ENCODE measurements around the gene ARRDC2. TPM values are rescaled to one million over a fixed set of nuclear protein-coding genes. Genes with fewer than 3 reads are reported as not detected.

ARRDC2 gene
- total and polyA plus RNA-seq, 2 experiments from 2014 or later = 5.7 to 19.7 TPM

DNA sequence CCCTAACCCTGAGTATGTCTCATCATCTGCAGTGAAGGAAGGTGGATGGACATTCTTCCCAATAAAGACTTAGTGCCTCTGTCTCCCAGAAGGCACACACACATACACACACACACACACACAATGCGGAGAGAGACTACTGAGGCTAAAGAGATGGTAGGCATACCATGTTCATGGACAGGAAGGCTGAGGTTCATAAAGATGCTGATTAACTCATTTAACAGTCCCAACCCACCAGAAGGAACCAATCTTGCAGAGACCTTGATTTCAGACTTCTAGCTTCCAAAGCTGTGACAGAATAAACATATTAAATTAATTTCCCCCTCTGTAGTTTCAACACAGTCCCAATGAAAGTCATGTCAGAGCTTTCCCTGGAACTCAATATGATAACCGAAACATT, 33.1 kb downstream of the ARRDC2 start:
- no peaks in the 10 kb centered on the region for H3K36me3 ChIP-seq (ENCODE audit: low read depth)
- H3K79me2 ChIP-seq (ENCODE audit: insufficient read depth) = no peaks in the 10 kb centered on the region
- H3F3A ChIP-seq (ENCODE audit: insufficient read depth) = peaks cover 10% of the 10 kb centered on the region
- 53 to 61% methylated on average over 2 of the region's 2 CpGs for WGBS, 2 experiments (ENCODE audit: low coverage in 1 of 2, low lambda C conversion rate in 2 of 2, missing lambda C conversion rate in 2 of 2)
- H2AFZ ChIP-seq = no peak overlapping the region
- H3K9me2 ChIP-seq (ENCODE audit: insufficient read depth) = no peaks in the 10 kb centered on the region
- no peak overlapping the region for H3K4me3 ChIP-seq
- in situ Hi-C loops (cut with MboI) = no loop called here
- no peak for DNase-seq
- no peaks in the 10 kb centered on the region for H3K9me3 ChIP-seq (ENCODE audit: low read depth)
- no peaks in the 10 kb centered on the region for H4K20me1 ChIP-seq (ENCODE audit: insufficient read depth)
- no peak overlapping the region for H3K27ac ChIP-seq
- no peak overlapping the region for H3K9ac ChIP-seq
- H3K27me3 ChIP-seq (replicated peaks; ENCODE audit: insufficient read depth) = no peaks in the 10 kb centered on the region
- TF ChIP-seq EZH2 (IDR thresholded peaks at IDR 0.05; ENCODE audit: insufficient read depth, poor library complexity, severe bottlenecking) (no peak), EZH2phosphoT487 (IDR thresholded peaks at IDR 0.05; ENCODE audit: insufficient read depth, low read depth) (no peak)
- peaks cover 11% of the 10 kb centered on the region for H3K4me1 ChIP-seq (ENCODE audit: insufficient read depth)
- H3K4me2 ChIP-seq (ENCODE audit: unreplicated experiment) = no peak overlapping the region

DNA sequence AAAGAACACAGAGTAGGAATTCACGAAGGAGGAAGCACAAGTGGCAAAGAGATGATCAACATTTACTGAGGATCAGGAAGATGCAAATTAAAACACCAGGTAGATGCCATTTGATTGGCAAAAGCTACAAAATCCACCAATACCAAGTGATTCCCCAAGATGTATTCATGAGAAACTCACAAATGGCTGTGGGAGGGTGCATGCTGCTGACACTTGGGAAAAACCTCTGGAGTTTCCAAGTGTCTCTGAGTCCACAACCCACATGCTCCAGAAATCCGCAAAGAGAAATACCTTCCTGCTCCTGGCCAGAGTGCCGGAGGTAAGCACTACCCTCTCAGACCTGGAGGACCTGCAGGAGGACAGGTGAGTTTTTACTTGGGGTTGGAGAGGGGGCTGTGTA, 35.7 kb downstream of the ARRDC2 start:
- Histone ChIP-seq H3K9me2 (ENCODE audit: insufficient read depth) (no peaks in the 10 kb centered on the region), H4K20me1 (ENCODE audit: insufficient read depth) (no peaks in the 10 kb centered on the region), H3K9ac (no peak overlapping the region), H3K4me3 (no peak overlapping the region), H3K4me2 (ENCODE audit: unreplicated experiment) (no peak overlapping the region), H3K4me1 (ENCODE audit: insufficient read depth) (peaks cover 15% of the 10 kb centered on the region), H3K27me3 (replicated peaks; ENCODE audit: insufficient read depth) (no peaks in the 10 kb centered on the region), H2AFZ (no peak overlapping the region), H3K36me3 (ENCODE audit: low read depth) (no peaks in the 10 kb centered on the region), H3K9me3 (ENCODE audit: low read depth) (no peaks in the 10 kb centered on the region), H3K27ac (no peak overlapping the region), H3K79me2 (ENCODE audit: insufficient read depth) (no peaks in the 10 kb centered on the region), H3F3A (ENCODE audit: insufficient read depth) (peaks cover 21% of the 10 kb centered on the region)
- in situ Hi-C loops (cut with MboI) = no loop called here
- no peak for DNase-seq
- 95 to 97% methylated on average over 3 of the region's 3 CpGs for WGBS, 2 experiments (ENCODE audit: low coverage in 1 of 2, low lambda C conversion rate in 2 of 2, missing lambda C conversion rate in 2 of 2)
- TF ChIP-seq EZH2 (IDR thresholded peaks at IDR 0.05; ENCODE audit: insufficient read depth, poor library complexity, severe bottlenecking) = no peak
- TF ChIP-seq EZH2phosphoT487 (IDR thresholded peaks at IDR 0.05; ENCODE audit: insufficient read depth, low read depth) = no peak

DNA sequence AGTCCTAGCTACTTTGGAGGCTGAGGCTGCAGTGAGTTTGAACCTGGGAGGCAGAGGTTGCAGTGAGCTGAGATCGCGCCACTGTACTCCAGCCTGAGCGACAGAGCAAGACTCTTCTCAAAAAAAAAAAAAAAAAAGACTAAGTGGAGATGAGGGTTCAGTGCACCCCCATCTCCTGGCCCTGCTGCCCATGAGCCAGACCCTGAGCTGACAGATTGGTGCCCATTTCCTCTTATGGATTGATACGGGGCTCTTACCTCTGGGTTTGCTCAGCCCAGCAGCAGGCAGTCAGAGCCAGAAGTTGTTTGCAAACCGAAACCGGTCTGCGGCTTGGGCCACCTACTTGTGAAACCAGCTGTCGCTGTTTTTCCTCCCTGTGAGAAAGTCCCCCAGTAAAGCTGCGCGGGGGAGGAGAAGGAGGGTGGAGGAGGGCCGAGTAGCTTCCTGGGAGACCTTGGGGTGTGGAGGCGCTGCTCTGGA, 36.9 kb downstream of the ARRDC2 start:
- H3K27ac ChIP-seq = peak overlapping the region; percentile 72
- peaks cover 21% of the 10 kb centered on the region for H3F3A ChIP-seq (ENCODE audit: insufficient read depth)
- H3K36me3 ChIP-seq (ENCODE audit: low read depth) = no peaks in the 10 kb centered on the region
- TF ChIP-seq EZH2phosphoT487 (IDR thresholded peaks at IDR 0.05; ENCODE audit: insufficient read depth, low read depth) = no peak
- TF ChIP-seq EZH2 (IDR thresholded peaks at IDR 0.05; ENCODE audit: insufficient read depth, poor library complexity, severe bottlenecking) = no peak
- no peaks in the 10 kb centered on the region for H3K9me2 ChIP-seq (ENCODE audit: insufficient read depth)
- DNase-seq = peak; percentile 86
- H3K79me2 ChIP-seq (ENCODE audit: insufficient read depth) = no peaks in the 10 kb centered on the region
- in situ Hi-C loops (cut with MboI) = no loop called here
- no peaks in the 10 kb centered on the region for H3K27me3 ChIP-seq (replicated peaks; ENCODE audit: insufficient read depth)
- peak overlapping the region; percentile 65 for H3K4me3 ChIP-seq
- no peaks in the 10 kb centered on the region for H4K20me1 ChIP-seq (ENCODE audit: insufficient read depth)
- 4% methylated on average over 12 of the region's 12 CpGs for WGBS, 2 experiments (ENCODE audit: low coverage in 1 of 2, low lambda C conversion rate in 2 of 2, missing lambda C conversion rate in 2 of 2)
- no peaks in the 10 kb centered on the region for H3K9me3 ChIP-seq (ENCODE audit: low read depth)
- H2AFZ ChIP-seq = peak overlapping the region; percentile 82
- peak overlapping the region; percentile 71 for H3K9ac ChIP-seq
- peaks cover 15% of the 10 kb centered on the region for H3K4me1 ChIP-seq (ENCODE audit: insufficient read depth)
- H3K4me2 ChIP-seq (ENCODE audit: unreplicated experiment) = peak overlapping the region; percentile 93

DNA sequence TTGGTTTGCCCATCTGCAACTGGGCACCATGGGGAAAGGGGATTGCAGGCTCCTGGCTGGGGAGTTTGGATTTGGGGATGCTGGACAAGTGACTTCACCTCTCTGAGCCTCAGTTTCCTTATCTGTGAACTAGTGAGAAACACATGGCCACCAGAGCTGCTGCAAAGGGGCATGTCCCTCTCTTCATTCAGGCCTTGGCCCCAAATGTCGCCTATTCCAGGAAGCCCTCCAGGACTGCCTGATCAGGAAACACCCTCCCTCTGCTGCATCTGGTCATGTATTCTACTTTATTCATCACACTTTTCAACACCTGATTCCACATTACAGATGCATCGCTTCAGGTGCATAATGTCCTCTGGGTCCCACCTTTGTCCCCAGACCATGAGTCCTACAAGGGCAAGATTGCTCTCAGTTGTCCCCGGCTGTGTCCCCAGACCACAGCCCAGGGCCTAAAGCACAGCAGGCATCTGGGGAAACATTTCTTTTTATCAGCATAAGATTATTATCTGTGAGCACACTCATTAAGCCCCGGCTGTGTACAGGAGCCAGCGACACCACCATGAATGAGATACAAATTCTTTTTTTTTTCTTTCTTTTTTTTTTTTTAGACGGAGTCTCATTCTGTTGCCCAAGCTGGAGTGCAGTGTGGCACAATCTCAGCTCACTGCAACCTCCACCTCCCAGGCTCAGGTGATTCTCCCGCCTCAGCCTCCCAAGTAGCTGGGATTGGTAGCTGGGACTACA, 37.5 kb downstream of the ARRDC2 start:
- Histone ChIP-seq H3K36me3 (ENCODE audit: low read depth) (no peaks in the 10 kb centered on the region), H2AFZ (peak overlapping the region; percentile 82), H3K4me1 (ENCODE audit: insufficient read depth) (peaks cover 15% of the 10 kb centered on the region), H3K27me3 (replicated peaks; ENCODE audit: insufficient read depth) (no peaks in the 10 kb centered on the region), H3K4me3 (peak overlapping the region; percentile 65), H3F3A (ENCODE audit: insufficient read depth) (peaks cover 21% of the 10 kb centered on the region), H3K9me3 (ENCODE audit: low read depth) (no peaks in the 10 kb centered on the region), H4K20me1 (ENCODE audit: insufficient read depth) (no peaks in the 10 kb centered on the region), H3K79me2 (ENCODE audit: insufficient read depth) (no peaks in the 10 kb centered on the region), H3K4me2 (ENCODE audit: unreplicated experiment) (peak overlapping the region; percentile 93), H3K27ac (peak overlapping the region; percentile 72), H3K9ac (peak overlapping the region; percentile 71), H3K9me2 (ENCODE audit: insufficient read depth) (no peaks in the 10 kb centered on the region)
- WGBS, 2 experiments (ENCODE audit: low coverage in 1 of 2, low lambda C conversion rate in 2 of 2, missing lambda C conversion rate in 2 of 2) = 57 to 58% methylated on average over 7 of the region's 7 CpGs
- in situ Hi-C loops (cut with MboI) = no loop called here
- no peak for TF ChIP-seq EZH2phosphoT487 (IDR thresholded peaks at IDR 0.05; ENCODE audit: insufficient read depth, low read depth)
- no peak for TF ChIP-seq EZH2 (IDR thresholded peaks at IDR 0.05; ENCODE audit: insufficient read depth, poor library complexity, severe bottlenecking)
- no peak for DNase-seq

Data from GM23248 (cell line).